ENCODE results near the gene RPL4.

RPL4 gene

DNA sequence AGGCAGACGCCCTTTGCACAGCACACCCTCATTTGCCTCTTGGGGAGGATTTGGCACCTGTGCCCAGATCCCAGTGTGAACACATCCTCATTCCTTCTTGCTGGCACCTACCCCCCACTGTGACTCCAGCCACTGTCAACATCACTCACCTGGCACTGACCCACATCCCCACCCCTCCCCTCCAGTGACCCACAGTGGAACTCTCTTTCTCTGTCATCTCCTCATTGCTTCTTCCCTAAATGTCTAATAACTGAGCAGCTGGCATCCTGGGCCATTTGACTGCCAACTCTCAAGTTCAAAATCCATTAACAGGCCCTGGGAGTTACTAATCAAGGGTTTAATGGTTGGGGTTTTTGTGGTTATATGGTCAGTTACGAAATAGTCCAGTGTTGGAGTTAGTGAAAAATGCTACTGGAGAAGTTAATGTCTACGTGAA, 21.5 kb downstream of the RPL4 start:
- Histone ChIP-seq H3F3A (ENCODE audit: control insufficient read depth, insufficient read depth) (peaks cover 5% of the 10 kb centered on the region; the same call in 1 of the 2 replicates), H3K27me3 (ENCODE audit: control insufficient read depth, low read length) (no peaks in the 10 kb centered on the region), H3K4me3 (ENCODE audit: low read length) (no peak overlapping the region), H3K4me2 (ENCODE audit: low read length) (no peak overlapping the region), H3K4me1 (ENCODE audit: control insufficient read depth, low read length) (no peaks in the 10 kb centered on the region), H3K27ac (ENCODE audit: low read depth, low read length) (no peak overlapping the region), H4K20me1 (ENCODE audit: control insufficient read depth, insufficient read depth, low read depth, low read length) (no peaks in the 10 kb centered on the region), H3K36me3 (ENCODE audit: control insufficient read depth, low read length) (peaks cover 68% of the 10 kb centered on the region), H3K9me2 (replicated peaks; ENCODE audit: control insufficient read depth, low read length) (no peaks in the 10 kb centered on the region), H3K9me3 (ENCODE audit: control insufficient read depth, insufficient read depth, low read length) (no peaks in the 10 kb centered on the region), H3K79me2 (ENCODE audit: control insufficient read depth, low read length) (0 out of 2 replicates have a peak, but pooled peaks cover 4% of the 10 kb centered on the region)
- TF ChIP-seq EZH2phosphoT487 (IDR thresholded peaks at IDR 0.05; ENCODE audit: borderline replicate concordance, low read length) (no peak), CTCF (IDR thresholded peaks at IDR 0.05; ENCODE audit: low read depth, low read length, poor library complexity, severe bottlenecking) (no peak)

GRCh38 chr15:66482539-66482938, 22.1 kb downstream of the RPL4 start:
- H3K27ac ChIP-seq (ENCODE audit: low read depth, low read length), result no peak overlapping the region
- H3F3A ChIP-seq (ENCODE audit: control insufficient read depth, insufficient read depth), result no peaks in the 10 kb centered on the region
- H3K9me3 ChIP-seq (ENCODE audit: control insufficient read depth, insufficient read depth, low read length), result no peaks in the 10 kb centered on the region
- H3K4me2 ChIP-seq (ENCODE audit: low read length), result no peak overlapping the region
- no peaks in the 10 kb centered on the region for H3K27me3 ChIP-seq (ENCODE audit: control insufficient read depth, low read length)
- TF ChIP-seq EZH2phosphoT487 (IDR thresholded peaks at IDR 0.05; ENCODE audit: borderline replicate concordance, low read length), result no peak
- no peak for TF ChIP-seq CTCF (IDR thresholded peaks at IDR 0.05; ENCODE audit: low read depth, low read length, poor library complexity, severe bottlenecking)
- H4K20me1 ChIP-seq (ENCODE audit: control insufficient read depth, insufficient read depth, low read depth, low read length), result no peaks in the 10 kb centered on the region
- no peaks in the 10 kb centered on the region for H3K4me1 ChIP-seq (ENCODE audit: control insufficient read depth, low read length)
- H3K79me2 ChIP-seq (ENCODE audit: control insufficient read depth, low read length), result 0 out of 2 replicates have a peak, but pooled peaks cover 4% of the 10 kb centered on the region
- H3K4me3 ChIP-seq (ENCODE audit: low read length), result no peak overlapping the region
- peaks cover 63% of the 10 kb centered on the region for H3K36me3 ChIP-seq (ENCODE audit: control insufficient read depth, low read length)
- no peaks in the 10 kb centered on the region for H3K9me2 ChIP-seq (replicated peaks; ENCODE audit: control insufficient read depth, low read length)

DNA sequence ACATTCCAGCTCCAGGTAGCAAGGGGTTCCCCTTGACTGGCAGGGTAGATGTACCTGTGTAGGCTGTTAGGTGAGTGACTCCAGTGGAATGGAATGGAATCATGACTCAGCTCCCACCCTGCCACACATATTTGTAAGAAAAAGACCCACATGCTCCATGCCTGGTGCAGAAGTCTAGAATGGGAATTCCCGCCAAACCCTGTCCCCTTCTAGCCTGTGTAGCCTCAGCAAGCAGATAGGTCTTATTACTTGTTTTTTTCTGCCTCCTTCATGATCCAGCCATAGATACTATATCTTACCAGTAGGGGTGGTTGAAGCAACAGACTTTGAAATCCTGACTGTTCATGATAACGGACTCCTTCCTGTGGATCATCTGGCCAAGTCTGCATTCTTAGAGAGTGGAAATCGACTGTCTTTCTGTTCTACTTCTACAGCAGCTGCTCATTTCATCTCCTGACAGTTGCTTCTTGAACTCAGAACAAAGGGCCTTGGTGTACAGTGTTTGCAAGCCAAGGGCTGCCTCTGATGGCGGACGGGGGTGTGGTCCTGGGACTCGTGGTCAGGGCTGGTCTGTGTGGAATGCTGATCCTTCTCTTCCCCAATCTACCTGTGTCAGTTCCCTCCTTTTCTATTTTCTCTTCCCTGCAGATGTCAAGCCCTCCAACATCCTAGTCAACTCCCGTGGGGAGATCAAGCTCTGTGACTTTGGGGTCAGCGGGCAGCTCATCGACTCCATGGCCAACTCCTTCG, 23.4 kb downstream of the RPL4 start:
- no peaks in the 10 kb centered on the region for H4K20me1 ChIP-seq (ENCODE audit: control insufficient read depth, insufficient read depth, low read depth, low read length)
- no peak overlapping the region for H3K27ac ChIP-seq (ENCODE audit: low read depth, low read length)
- no peaks in the 10 kb centered on the region for H3K27me3 ChIP-seq (ENCODE audit: control insufficient read depth, low read length)
- no peaks in the 10 kb centered on the region for H3K9me3 ChIP-seq (ENCODE audit: control insufficient read depth, insufficient read depth, low read length)
- H3K79me2 ChIP-seq (ENCODE audit: control insufficient read depth, low read length), result peaks cover 4% of the 10 kb centered on the region; the same call in 1 of the 2 replicates
- no peak overlapping the region for H3K4me2 ChIP-seq (ENCODE audit: low read length)
- no peaks in the 10 kb centered on the region for H3F3A ChIP-seq (ENCODE audit: control insufficient read depth, insufficient read depth)
- H3K4me3 ChIP-seq (ENCODE audit: low read length), result no peak overlapping the region
- no peaks in the 10 kb centered on the region for H3K4me1 ChIP-seq (ENCODE audit: control insufficient read depth, low read length)
- no peaks in the 10 kb centered on the region for H3K9me2 ChIP-seq (replicated peaks; ENCODE audit: control insufficient read depth, low read length)
- TF ChIP-seq CTCF (IDR thresholded peaks at IDR 0.05; ENCODE audit: low read depth, low read length, poor library complexity, severe bottlenecking) (no peak), EZH2phosphoT487 (IDR thresholded peaks at IDR 0.05; ENCODE audit: borderline replicate concordance, low read length) (no peak)
- H3K36me3 ChIP-seq (ENCODE audit: control insufficient read depth, low read length), result peaks cover 53% of the 10 kb centered on the region
